AG09319 (cell line): ENCODE measurements around the gene CPNE1.

ENCODE experiments used
- DNase-seq: peaks from one replicate; pipeline ENCODE4 v3.0.0-alpha.2; 2010; ENCODE audit warnings: low read depth; ENCODE audit errors: extremely low read depth
- TF ChIP-seq, protein P1 (sequence below): IDR thresholded peaks from 2 replicates; pipeline ENCODE4 v1.5.1; 2011; ENCODE audit warnings: low read depth, mild to moderate bottlenecking, inconsistent platforms, low read length, moderate library complexity

The CPNE1 gene

GRCh38 chr20:35654415-35654814, 10.3 kb downstream of the CPNE1 start:
- TF ChIP-seq, protein P1, sequence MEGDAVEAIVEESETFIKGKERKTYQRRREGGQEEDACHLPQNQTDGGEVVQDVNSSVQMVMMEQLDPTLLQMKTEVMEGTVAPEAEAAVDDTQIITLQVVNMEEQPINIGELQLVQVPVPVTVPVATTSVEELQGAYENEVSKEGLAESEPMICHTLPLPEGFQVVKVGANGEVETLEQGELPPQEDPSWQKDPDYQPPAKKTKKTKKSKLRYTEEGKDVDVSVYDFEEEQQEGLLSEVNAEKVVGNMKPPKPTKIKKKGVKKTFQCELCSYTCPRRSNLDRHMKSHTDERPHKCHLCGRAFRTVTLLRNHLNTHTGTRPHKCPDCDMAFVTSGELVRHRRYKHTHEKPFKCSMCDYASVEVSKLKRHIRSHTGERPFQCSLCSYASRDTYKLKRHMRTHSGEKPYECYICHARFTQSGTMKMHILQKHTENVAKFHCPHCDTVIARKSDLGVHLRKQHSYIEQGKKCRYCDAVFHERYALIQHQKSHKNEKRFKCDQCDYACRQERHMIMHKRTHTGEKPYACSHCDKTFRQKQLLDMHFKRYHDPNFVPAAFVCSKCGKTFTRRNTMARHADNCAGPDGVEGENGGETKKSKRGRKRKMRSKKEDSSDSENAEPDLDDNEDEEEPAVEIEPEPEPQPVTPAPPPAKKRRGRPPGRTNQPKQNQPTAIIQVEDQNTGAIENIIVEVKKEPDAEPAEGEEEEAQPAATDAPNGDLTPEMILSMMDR: no peak
- no peak for DNase-seq

DNA sequence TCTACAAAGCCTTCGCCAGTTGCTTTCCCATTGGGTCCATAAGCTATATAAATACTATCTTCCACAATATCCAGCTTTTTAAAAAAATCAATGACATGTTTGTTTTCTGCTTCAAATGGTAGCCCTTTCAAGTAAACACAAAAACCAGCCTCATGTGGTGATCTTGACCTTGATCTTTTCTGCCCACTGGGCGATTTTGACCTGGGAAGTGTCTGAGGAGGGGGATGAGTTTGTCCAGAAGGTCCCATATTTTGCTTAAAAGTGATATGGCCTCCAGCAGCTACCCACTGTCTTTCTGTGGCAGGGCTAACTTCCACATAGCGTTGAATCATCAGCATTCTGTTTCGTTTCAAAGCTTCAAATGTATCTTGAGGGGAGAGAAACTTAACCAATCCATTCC, 10.8 kb downstream of the CPNE1 start:
- no peak for DNase-seq

DNA sequence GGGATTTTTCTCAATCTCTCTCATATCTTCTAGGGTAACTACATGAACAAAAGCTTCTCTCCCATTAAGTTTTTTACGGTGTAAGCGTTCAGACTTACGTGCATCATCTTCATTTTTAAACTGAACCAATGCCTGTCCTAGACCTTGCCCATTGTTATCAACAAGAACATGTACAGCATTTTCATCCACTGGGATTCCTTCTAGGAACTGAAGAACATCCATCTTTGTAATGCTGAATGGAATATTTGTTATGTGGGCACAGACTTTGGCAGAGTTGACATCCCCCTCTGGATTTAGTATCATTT, 11.3 kb downstream of the CPNE1 start:
- TF ChIP-seq, protein P1: no peak
- no peak for DNase-seq

More for the DNA sequence above, 10.8 kb downstream of the CPNE1 start:
- TF ChIP-seq, protein P1: no peak

DNA sequence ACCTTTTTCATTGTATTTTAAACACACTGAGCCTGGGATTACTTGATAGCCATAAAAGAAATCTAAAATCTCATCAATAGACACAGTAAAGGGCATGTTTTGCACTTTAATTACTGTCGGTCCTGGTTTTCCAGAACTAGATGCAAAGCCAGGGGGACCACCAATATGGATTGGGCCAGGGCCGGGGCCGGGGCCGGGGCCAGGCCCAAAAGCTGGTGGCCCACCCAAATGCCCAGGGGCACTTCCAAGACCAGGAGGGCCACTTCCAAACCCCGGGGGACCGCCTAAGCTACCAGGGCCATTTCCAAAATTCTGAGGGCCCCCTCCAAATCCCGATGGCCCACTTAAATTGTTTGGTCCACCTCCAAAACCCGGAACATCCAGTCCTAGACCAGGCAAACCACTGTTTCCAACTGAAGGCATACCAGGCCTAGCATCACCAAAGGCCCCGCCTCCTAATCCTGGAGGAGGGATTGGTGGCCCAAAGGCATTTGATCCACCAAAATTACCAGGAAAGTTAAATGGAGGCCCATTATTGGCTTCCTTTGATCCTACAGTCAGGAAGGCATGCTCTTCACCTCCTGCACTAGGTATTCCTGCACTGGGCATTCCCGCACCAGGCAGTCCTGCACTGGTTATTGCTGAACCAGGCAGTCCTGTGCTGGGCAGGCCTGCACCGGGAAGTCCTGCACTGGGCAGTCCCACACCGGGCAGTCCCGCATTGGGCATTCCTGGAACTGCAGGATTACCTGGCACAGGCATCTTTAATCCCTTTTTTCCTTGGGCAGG, 11.9 kb downstream of the CPNE1 start:
- TF ChIP-seq, protein P1: no peak
- DNase-seq: no peak

DNA sequence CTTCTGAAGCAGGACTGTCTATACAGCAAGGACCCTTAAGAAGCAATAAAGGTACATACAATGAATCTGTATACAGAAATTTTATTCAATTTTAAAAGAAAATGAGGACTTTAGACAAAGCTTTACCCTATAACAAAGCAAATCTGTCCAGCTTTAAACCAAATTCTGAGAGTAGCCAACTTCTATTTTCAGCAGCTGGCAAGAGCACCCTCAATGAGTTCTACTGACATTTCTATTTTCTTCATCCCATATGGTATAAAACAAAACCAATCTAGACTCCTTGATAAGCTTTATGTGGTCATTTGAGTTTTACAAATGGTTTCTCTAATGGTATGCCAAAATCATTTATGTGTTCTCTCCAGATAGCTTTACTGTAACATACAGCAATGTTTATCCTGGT, 12.7 kb downstream of the CPNE1 start:
- DNase-seq: no peak
- TF ChIP-seq, protein P1: no peak

- TF ChIP-seq, protein P1: no peak
- DNase-seq: no peak
Measured at GRCh38 chr20:35650632-35651031, 14.1 kb downstream of the CPNE1 start.

DNA sequence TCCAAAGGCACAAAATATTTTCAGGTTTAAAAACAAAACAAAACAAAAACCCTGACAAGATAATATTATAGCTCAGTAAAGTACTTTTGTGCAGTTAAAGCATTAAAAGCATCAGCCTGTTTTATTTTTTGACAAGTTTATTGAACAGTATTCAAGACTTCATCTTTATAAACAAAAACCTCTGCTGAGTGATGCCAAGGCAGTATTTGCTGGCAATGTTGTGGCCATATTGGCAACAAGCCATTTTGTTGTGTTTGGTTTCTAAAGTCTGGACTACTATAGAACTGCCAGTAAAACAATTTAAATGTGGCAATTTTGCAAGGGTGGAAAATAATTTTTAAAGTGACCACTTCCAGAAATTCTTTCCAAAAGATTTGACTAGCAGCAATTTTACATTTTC, 15.9 kb downstream of the CPNE1 start:
- no peak for DNase-seq
- TF ChIP-seq, protein P1: no peak
